Measurements from ENCODE around the gene PTPN14. TPM values are rescaled to one million over a fixed set of nuclear protein-coding genes. Genes with fewer than 3 reads are reported as not detected.
"Not testable (repeated sequence)": the region's sequence is repeated elsewhere in the genome, so short reads cannot be mapped to it uniquely, and the experiment has no call there.

The PTPN14 gene
- total RNA-seq, 2 donors from 2014 or later, result 6.8 TPM

DNA sequence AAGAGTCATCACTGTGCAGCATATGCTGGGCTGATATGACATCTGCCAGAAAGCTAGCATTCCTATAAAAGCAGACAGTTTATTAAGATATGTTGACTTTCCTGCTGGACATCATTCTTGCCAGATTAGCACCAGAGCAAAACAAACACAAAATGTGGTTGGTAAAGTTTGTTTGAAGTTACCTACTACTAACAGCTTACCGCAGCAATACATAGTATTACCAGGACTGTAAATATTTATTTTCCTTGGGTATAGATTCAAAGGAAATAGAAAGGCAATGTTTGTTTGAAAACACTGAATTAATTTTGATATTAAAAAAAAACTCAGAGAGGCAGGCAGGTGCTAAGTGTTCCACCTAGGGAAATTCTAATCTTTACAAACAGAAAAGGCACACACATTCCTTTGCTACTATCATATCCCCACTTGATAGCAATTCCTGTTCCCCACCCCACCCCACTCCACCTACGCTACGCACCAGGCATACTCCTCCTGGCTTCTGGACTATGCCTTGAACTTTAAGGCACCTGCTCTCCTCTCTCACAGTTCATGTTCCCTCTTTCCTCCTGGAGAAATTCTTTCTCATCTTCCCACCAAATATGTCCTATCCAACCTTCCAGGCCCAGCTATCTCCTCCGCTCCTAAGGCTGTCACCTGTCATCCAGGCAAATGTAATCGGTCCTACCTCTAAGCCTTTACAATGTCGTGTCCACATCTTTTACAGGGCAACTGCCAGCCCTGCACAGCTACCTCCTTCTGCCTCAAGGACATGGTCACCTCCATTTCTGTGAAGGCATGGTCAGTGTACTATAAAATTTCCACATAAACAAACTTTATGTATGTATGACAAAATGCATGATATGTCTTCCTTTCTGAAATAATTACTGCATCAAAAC, 34.7 kb downstream of the PTPN14 start:
- DNase-seq (no peak), ATAC-seq (peak; percentile 61)
- intact Hi-C loops (cut with DNase I, micrococcal nuclease), result no loop called here

DNA sequence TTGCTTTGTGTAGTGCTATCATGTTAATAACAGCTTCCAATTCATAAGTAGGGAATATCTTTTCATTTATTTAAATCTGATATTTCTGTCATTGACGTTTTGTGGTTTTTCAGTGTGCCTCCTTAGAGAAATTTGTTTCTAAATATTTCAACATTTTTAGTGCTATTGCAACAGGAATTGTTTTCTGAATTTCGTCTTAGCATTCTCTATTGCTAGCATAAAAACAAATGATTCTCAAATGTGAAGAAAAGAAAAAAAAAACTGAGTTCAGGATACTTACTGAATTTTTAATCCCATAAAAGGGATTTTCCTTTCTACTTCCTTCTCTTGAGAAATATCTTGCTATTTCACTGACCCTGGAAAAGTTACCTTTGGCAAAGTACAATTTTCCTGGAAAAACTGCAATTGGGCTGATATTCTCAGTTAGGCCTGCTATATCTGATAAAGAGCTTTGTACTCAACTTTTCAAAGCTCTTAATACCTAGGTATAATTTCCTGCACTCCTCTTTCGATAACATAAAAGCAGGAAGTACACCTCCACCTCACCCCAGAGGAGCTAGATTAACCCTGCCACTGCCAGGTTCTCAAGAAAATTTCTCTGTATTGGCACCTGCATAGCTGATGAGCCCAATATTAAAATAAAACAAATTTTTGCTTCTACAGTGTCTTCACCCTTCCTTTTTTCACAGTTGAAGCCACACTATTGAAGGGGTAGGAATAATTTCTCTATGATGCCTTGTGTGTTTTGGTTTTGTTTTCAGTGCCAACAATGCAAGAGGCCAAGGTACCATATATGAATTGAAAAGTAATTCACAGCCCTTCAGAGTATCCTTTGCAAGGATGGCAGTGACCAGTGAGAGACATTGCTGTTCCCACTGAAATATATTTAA, 35.6 kb downstream of the PTPN14 start:
- ATAC-seq (peak; percentile 75), DNase-seq (no peak)
- intact Hi-C loops (cut with DNase I, micrococcal nuclease), result no loop called here

DNA sequence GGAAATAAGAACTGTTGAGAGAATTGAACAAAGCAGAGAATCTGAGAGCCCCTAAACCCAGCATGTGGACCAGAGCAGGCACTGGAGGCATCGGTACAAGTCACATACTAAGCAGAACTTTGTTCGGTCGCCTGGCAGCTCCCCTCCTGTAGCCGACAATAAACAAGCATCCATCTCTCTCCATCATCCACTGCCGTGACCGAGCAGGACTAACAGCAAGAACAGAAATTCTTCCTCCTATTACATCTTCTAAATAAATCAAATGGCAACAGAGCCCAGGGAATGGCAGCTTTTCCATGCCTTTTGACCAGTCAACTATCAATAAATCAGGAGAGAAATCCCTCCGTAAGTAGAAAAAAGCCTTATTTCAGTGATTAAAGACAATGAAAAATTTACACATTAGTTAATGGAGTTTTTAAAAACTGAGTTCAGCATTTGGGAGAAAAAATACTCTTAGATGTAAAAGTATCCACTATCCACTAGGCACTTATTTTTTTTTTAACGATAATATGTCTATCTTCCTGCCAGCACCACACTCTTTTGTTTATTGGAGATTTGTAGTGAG, 36.5 kb downstream of the PTPN14 start:
- DNase-seq (no peak), ATAC-seq (no peak)
- intact Hi-C loops (cut with DNase I, micrococcal nuclease), result no loop called here

DNA sequence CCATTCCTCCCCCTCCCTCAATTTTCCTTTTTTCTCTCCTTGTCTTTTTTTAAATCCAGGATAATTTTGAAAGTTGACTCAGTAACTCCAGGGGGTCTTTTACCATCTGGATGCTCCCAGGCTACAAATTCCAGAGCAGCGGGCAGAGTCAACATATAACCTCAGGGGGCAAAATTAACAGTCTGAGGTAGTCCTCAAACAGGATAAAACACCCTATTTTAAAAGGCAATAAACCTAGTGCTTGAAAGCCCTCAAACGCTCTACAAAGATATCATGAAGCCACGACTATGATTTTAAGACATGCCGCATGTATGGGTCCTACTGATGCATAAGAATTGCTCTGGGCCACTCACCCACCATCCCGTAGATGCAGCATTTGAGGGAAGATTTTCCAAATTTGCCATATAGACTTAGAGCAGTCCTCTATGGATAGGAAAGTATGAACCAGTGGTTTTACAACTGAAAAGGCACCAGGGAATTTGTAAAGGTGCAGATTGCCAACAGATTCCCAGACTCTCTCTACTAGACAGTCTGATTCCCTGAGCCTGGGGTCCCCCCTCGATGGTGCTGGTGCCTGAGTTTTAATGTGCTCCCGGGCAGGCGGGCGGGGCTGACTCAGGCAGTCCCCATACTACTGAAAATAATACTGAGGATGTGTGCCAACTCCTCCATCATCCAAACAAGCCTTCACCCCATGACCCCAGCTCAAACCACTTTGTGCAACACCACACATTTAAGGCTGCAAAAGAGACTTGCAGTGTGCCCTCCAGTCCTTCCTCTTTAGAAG, 37.2 kb downstream of the PTPN14 start:
- intact Hi-C loops (cut with DNase I, micrococcal nuclease), result no loop called here
- DNase-seq (no peak), ATAC-seq (no peak)

DNA sequence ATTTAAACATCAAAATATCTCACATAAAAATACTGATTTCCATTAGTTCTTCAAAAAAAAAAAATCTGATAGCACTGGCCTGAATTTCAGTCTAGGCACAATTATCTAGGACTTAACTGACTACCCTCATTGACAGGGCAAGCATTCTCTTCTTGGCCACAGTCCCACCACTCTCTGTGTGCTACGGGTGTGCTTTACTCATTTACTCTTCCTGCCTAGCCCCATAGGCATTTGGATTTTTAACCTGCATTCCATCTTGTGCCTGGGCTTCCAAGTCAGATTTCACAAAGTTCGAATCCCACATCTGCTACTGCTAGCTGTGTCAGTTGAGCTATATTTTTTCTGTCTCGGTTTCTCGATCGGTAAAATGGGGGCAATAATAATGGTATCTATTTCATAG, 38.0 kb downstream of the PTPN14 start:
- ATAC-seq, result no peak
- DNase-seq, result no peak
- intact Hi-C loops (cut with DNase I, micrococcal nuclease), result no loop called here

DNA sequence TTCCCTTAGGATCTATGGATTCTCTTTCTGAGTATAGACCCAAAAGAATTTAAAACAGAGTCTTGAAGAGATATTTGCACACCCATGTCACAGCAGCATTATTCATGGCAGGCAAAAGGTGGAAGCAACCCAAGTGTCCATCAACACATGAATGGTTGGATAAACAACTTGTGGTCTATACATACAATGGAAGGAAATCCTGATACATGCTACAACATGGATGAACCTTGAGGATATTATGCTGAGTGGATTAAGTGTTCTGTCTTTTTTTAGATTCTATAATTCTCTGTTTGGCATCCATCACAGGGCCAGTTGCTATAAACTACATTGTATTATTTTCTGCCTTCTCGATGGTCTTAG, 39.8 kb downstream of the PTPN14 start:
- intact Hi-C loops (cut with DNase I, micrococcal nuclease), result no loop called here
- DNase-seq (no peak), ATAC-seq (no peak)

DNA sequence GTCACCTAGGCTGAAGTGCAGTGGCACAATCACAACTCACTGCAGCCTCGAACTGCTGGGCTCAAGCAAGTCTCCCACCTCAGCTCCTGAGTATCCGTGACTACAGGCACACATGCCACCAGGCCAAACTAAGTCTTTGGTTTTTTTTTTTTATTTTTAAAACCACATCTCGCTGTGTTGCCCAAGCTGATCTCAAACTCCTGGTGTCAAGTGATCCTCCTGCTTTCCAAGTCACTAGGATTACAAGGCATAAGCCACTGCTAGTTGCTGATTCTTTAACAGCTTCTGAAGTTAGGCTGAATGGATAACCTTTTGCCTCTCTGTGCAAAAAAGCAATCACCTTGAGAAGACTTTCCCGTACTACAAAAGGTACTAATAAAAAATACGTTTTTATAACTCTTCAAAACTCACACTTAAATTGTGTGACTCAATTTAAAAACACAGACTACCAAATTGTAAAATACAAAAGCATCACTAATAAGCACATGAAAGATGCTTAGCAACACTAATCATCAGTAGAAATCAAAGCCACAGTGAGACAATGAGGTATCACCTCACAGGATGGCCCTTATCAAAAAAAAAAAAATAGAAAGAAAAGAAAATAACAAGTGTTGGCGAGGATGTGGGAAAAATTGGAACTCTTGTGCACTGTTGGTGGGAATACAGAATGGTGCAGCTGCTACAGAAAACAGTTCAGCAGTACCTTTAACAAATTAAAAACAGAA, 40.3 kb downstream of the PTPN14 start:
- DNase-seq (no peak), ATAC-seq (no peak)
- intact Hi-C loops (cut with DNase I, micrococcal nuclease), result no loop called here

DNA sequence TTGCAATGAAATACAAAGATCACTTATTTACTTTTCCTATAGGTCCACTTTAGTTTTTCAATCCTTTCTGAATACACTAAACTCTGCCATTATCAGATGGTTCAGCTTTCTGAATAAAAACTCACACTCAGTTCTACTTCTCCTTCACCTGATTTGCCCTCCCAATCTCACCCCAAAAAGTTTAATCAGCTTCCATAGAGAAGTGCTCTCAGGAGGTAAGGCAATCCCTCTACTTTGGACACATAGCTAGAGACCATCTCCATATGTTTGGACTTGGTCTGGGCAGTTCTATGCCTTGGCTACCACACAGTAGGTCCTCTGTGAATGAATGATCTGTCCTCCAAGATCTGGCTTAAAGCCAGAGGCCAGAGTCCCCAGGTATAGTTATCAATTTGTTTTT, 40.9 kb downstream of the PTPN14 start:
- no peak for ATAC-seq
- intact Hi-C loops (cut with DNase I, micrococcal nuclease), result no loop called here

DNA sequence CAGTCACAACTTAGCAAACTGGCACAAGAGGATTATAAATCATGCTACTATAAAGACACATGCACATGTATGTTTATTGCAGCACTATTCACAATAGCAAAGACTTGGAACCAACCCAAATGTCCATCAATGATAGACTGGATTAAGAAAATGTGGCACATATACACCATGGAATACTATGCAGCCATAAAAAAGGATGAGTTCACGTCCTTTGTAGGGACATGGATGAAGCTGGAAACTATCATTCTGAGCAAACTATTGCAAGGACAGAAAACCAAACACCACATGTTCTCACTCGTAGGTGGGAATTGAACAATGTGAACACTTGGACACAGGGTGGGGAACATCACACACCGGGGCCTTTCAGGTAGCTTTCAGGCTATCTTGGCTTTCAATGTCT, 41.8 kb downstream of the PTPN14 start:
- ATAC-seq; DNase-seq; intact Hi-C loops (cut with DNase I, micrococcal nuclease): not testable (repeated sequence)

More for the DNA sequence above, 40.9 kb downstream of the PTPN14 start:
- no peak for DNase-seq

DNA sequence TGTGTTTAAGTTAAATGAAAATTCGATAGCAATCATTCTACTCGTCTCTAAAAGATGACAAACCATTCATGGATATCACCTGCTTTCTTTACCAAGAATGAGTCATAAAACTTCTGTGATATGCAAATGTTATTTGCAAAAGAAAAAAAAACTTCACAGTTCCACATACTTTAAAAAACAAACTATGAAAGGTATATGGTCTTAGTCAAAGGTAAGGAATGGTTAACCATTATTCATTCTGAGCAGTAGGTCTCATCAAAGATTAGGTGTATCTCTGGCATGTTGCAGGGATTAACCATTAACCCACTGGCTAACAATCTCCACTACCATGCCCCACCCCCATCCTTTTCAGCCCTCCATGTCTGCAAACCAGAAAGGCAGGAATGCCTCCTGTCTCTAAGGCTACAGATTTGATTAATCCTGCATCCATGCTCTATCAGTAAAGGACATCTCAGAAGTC, 44.4 kb downstream of the PTPN14 start:
- intact Hi-C loops (cut with DNase I, micrococcal nuclease), result no loop called here
- peak; percentile 52 to 58 for DNase-seq
- peak; percentile 99 for ATAC-seq

DNA sequence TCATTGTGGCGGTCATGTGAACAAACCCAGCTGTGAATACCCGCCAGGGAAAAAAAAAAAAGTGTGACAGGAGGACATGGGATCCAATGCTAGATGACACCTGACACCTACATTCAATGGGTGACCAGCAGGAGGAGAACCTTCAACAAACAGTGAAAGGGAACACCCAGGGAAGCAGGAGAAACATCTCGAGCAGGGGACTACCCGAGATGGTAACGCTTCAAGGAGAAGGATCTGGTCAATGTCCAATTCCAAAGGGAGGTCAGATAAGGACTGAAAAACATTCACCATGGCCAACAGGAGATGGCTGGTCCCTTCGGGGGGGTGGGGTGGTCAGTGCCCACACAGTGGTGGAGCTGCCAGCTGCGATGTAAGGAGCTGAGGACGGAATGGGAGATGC, 46.3 kb downstream of the PTPN14 start:
- ATAC-seq, result no peak
- intact Hi-C loops (cut with DNase I, micrococcal nuclease), result no loop called here

DNA sequence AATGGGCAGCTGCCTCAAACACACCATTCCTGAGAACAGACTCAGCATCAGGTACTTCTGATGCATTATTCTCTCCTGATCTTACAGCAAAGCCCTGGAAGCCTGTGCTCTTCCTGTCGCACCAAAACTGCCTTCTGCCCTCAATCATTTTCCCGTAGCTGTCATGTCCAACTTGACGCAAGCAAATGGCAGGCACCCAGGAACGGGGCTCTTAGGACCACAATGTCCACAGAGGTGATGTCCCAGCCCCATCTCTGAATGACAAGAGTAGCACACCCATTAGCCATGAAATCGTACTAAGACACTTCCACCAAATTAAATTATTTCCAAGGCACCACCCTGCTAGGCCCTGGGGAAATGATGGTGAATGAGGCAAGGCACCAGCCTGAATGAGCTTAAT, 47.1 kb downstream of the PTPN14 start:
- ATAC-seq (no peak), DNase-seq (no peak)
- intact Hi-C loops (cut with DNase I, micrococcal nuclease), result no loop called here

More for the DNA sequence above, 46.3 kb downstream of the PTPN14 start:
- peak in 1 of 2 donors; percentile 34 for DNase-seq

DNA sequence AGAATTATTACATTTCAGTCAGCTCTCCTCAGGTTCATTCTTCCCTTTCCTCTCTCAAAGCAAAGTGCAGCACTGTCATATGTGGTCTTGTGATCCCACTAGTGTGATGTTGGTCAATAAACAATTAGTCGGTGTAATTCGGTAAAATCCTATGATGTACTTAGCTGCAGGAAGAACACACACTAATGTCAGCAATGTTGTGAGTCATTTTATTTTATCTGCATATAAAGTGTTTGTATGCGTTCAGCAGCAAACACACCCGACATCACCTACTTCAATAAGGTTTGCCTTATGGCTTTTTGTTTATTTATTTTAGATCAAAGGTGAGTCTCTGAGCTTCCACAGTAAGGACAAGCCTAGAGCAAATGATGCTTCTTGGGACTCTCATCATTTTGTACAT, 47.8 kb downstream of the PTPN14 start:
- intact Hi-C loops (cut with DNase I, micrococcal nuclease), result no loop called here
- ATAC-seq, result peak; percentile 38
- DNase-seq, result no peak

DNA sequence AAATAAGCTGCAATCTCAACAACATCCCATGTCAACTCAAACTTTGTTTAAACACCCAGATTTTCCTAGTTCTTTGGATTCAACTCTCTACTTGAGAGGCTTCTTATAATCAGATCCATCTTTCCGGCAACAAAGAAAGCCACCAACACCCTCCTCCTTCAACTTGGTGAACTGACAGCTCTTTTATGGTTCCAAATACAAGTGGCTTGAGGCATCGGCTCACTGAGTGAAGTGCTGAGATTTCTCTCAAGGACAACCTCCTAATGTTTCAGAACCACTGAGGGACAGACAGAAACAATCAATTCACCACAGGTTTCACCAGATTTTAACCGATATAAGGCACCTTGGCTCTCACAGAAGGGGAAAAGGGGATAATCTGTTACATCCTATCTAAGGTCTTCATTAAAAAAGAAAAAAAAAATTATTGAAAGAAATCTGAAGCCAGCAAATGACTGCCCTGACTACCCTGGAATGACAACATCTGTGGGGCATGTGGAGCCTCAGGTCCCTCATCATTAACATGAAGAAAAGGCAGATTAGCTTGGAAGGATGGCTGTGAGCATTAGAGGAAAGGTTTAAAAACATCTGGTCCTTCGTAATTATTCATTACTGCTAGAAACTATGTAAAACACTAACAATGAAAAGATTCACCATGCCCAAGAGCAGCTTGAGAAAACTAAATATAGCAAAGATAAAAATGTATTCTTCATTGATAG, 50.9 kb downstream of the PTPN14 start:
- DNase-seq, result no peak
- ATAC-seq, result no peak
- intact Hi-C loops (cut with DNase I, micrococcal nuclease), result no loop called here

DNA sequence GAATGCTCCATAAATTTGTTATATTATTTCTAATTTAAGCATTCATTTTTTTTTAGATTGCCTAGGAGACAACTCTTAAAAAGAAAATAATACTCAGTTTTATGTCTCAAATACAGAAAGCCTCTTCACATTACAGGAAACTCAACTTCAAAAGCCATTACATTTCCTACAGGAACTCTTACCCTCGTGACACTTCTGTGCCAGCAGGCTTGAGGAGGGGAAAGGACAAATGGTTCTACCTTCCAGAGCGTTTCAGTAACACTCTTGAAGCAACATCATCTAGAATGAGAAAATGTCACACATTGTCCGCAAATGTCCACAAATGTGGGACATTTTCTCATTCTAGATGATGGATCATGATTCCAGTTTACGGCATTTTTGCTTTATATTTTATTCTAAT, 51.7 kb downstream of the PTPN14 start:
- intact Hi-C loops (cut with DNase I, micrococcal nuclease), result no loop called here
- ATAC-seq, result no peak
- no peak for DNase-seq

DNA sequence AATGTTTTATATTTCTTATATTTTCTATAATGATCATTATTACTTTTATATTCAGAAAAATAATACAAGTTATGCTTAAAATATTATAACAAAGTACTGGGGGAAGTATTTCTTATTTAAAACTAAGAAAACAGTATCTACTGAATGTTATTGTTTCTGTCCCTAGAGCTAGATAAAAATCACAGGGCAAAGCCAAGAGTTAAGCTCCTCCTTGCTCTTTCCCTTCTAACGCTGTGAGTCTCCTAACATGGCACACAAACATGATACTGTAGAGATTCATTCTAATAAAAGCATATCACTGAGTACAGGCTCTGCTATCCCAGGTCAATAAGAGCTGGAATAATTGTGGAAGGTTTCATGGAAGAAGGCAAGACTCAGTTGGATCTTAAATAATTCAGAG, 53.4 kb downstream of the PTPN14 start:
- intact Hi-C loops (cut with DNase I, micrococcal nuclease), result no loop called here
- ATAC-seq (no peak), DNase-seq (no peak)

DNA sequence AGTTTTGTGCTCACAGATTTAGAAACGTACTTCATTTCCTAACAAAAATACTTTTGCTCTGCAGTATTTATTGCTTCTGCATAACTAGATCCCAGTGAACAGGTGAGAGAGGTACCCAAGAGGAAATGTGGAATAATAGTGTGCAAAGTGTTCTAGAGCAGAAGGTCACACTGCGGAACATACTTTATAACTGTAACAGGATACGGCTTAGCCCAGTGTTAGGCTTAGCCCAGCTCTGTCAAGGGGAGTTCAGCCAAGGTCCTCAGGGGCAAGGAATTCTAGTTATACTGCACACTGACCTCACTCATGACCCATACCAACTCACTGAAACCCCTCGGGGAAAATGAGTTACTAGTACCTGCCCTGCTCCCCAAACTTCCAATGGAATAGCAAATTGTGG, 55.3 kb downstream of the PTPN14 start:
- intact Hi-C loops (cut with DNase I, micrococcal nuclease), result no loop called here
- ATAC-seq (no peak), DNase-seq (no peak)

DNA sequence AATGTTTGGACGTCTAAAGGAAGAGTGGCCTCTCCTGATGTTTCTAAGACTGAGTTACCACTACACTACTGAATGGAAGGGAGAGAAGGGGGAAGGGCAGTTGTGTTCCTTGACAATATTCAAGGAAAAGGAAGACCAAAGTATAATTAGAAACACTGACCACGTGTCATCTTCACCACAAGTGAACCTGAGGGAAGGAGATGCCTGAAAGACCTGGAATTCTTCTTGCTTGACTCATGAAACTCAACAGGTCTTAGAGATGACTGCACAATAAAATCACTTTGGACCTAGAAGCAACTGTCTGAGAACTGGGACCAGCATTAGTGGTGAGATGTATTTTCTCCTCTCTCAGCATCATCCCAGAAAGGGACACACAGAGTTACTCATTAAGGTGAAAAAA, 56.7 kb downstream of the PTPN14 start:
- intact Hi-C loops (cut with DNase I, micrococcal nuclease), result no loop called here
- ATAC-seq, result no peak
- DNase-seq, result no peak
